Mesodermal cell (in vitro differentiated cells): ENCODE results near the gene C3orf52.

ENCODE experiments used
- H3K27ac ChIP-seq: 2 replicates; pipeline ENCODE4 v1.7.0; 2013; ENCODE audit warnings: mild to moderate bottlenecking, low read depth, low read length, moderate library complexity; ENCODE audit not compliant: severe bottlenecking
- H3K36me3 ChIP-seq: 2 replicates; pipeline ENCODE4 v1.7.1; 2013; ENCODE audit warnings: mild to moderate bottlenecking, low read length, moderate library complexity; ENCODE audit not compliant: control insufficient read depth, insufficient read depth
- H3K4me1 ChIP-seq: one replicate; pipeline ENCODE4 v1.7.1; 2013; ENCODE audit warnings: mild to moderate bottlenecking, low read length; ENCODE audit not compliant: insufficient read depth, control insufficient read depth, poor library complexity, severe bottlenecking
- H3K4me3 ChIP-seq: 2 replicates; pipeline ENCODE4 v1.7.0; 2013; ENCODE audit warnings: low read length, control low read depth, mild to moderate bottlenecking; ENCODE audit not compliant: insufficient read depth, poor library complexity, severe bottlenecking; ENCODE audit errors: extremely low read depth
- H3K9me3 ChIP-seq: 2 replicates; pipeline ENCODE4 v1.7.1; 2013; ENCODE audit warnings: mild to moderate bottlenecking, low read length, moderate library complexity; ENCODE audit not compliant: control insufficient read depth
- WGBS, 2 experiments: methylation state at CpG; one replicate each; pipeline ENCODE4 v1.1.5; 2013; ENCODE audit warnings: missing lambda C conversion rate in 2 of 2; ENCODE audit not compliant: insufficient coverage in 2 of 2; 5-methylcytosine and 5-hydroxymethylcytosine counted together

C3orf52 gene

GRCh38 chr3:112119962-112120836, 34.0 kb downstream of the C3orf52 start:
- Histone ChIP-seq H3K27ac (no peak overlapping the region), H3K4me1 (no peaks in the 10 kb centered on the region), H3K4me3 (no peak overlapping the region), H3K36me3 (peaks cover 23% of the 10 kb centered on the region), H3K9me3 (no peaks in the 10 kb centered on the region)
- WGBS, 2 experiments = 85 to 93% methylated on average over 5 to 6 of the region's 9 CpGs

DNA sequence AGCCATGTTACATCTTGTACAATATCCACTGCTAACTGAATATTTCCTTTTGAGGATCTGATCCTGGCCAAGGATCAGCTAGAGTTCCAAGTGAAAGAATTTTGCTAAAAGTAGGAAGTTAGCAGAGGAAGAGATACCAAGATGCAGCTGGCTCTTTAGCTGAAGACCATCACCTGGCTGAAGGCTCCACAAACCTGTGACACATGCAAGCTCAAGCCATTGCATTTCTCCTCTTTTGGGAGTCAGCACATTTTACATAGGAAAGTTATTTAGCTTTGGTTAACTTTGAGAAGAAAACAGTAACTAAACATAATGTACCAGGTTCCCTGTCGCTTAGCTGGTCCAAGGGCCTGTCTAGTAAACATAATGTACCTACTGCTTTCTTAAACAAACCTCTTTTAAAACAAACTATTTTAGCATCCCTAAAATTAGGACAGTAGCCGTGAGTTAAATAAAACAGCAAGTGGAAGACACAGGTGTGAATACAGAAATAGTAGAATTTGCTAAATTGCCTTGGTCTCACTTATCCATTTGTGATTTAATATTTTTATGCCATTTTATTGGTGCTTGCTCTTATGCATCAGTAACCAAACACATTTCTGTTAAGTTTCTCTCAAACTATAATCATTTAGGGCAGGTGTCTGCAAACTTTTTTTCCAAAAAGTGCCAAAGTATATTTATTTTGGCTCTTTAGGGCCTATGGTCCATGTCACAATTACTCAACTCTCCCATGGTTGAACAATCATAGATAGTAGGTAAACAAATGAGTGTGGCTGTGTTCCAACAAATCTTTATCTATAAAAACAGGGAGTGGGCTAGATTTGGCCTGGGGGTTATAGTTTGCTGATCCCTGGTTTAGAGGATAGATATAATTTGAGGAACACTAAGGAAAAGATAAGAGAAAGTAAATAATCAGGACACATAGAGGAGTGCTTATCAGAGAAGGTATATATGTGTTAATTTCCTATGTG, 35.7 kb downstream of the C3orf52 start:
- peaks cover 10% of the 10 kb centered on the region for H3K4me1 ChIP-seq
- 83% methylated on average over 1 of the region's 2 CpGs; no CpG with 5 or more reads in 1 of the 2 experiments for WGBS, 2 experiments
- H3K4me3 ChIP-seq = no peak overlapping the region
- H3K36me3 ChIP-seq = peaks cover 12% of the 10 kb centered on the region
- H3K9me3 ChIP-seq = no peaks in the 10 kb centered on the region
- H3K27ac ChIP-seq = no peak overlapping the region

DNA sequence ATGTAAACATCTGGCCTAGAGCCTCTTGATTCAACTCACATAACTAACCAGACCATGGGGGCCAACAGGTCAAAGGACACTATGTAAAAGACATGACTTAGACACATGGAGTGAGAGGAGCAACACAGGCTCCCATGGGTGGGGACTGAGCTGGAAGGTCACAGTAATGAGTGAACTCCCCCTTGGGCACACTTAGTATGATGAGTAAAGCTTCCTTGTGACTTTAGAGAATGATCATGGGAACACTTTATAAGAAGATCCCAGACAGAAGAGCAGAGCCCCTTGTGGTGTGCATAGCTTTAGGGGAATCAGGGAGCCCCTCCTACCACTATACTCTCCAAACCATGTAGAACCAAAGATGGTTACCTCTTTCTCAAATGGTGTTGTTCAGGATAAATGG, 36.7 kb downstream of the C3orf52 start:
- Histone ChIP-seq H3K4me3 (no peak overlapping the region), H3K36me3 (peaks cover 6% of the 10 kb centered on the region), H3K4me1 (peaks cover 10% of the 10 kb centered on the region), H3K9me3 (no peaks in the 10 kb centered on the region), H3K27ac (no peak overlapping the region)

- 100% methylated on average over 2 of the region's 2 CpGs for WGBS, 2 experiments
- H3K27ac ChIP-seq = no peak overlapping the region
- no peaks in the 10 kb centered on the region for H3K9me3 ChIP-seq
- peaks cover 10% of the 10 kb centered on the region for H3K4me1 ChIP-seq
- peaks cover 6% of the 10 kb centered on the region for H3K36me3 ChIP-seq
- no peak overlapping the region for H3K4me3 ChIP-seq
Measured at GRCh38 chr3:112123548-112123947, 37.4 kb downstream of the C3orf52 start.

DNA sequence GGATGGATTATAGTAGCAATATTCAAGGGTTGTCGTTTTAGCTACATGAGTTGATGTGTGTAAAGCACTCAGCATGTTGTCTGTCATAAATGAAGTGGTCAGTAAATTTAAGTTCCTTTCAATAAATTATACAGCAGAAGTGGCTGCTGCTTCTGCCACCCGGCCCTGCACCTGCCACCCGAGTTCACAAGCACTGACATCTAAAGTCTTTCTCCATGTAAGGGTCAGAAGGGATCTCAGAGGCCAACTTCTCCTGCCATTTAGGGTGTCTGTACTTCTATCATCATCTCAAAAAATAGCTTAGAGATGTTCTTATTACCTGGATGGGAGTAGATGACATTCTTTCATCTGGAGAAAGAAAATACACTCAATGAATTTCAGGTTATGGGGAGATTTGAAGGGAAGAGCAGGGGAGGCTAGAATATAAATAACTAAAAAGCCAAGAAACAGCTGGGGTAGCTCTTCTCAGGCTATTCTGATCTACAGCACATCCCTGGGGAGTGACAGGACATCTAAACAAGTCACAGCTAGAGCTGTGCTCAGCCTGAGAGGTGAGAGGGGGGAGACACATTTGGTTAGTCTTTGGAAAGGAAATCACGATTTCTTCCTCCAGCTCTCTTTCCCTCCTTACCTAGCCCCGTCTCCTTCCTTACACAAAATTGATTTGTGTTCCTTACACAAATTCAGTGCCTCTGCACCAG, 38.9 kb downstream of the C3orf52 start:
- H3K4me3 ChIP-seq = no peak overlapping the region
- no peaks in the 10 kb centered on the region for H3K9me3 ChIP-seq
- H3K4me1 ChIP-seq = peaks cover 17% of the 10 kb centered on the region
- no peak overlapping the region for H3K27ac ChIP-seq
- peaks cover 10% of the 10 kb centered on the region for H3K36me3 ChIP-seq
- 60 to 100% methylated on average over 1 to 2 of the region's 5 CpGs for WGBS, 2 experiments

DNA sequence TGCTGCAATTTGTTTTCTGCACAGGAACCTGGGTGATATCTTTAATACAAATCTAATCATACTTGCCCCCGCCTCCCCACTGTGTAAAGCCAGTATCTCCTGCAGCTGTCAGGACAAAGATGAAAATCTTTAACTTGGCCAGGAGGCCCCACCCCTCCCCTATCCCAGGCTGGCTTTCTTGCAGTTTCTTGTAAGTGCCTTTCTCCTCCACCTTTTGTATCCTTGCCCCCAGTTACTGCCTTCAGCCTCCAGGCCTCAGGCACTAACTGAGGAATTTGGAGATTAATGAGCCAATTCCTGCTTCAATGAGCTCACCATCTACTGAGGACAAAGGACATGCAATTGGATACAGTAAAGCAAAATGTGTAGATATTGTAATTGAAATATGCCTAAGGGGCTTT, 40.3 kb downstream of the C3orf52 start:
- Histone ChIP-seq H3K4me3 (no peak overlapping the region), H3K4me1 (peaks cover 17% of the 10 kb centered on the region), H3K9me3 (no peaks in the 10 kb centered on the region), H3K36me3 (peaks cover 10% of the 10 kb centered on the region), H3K27ac (peak overlapping the region; percentile 43)
- WGBS, 2 experiments = 40 to 60% methylated on average over 1 of the region's 1 CpG

- Histone ChIP-seq H3K27ac (no peak overlapping the region), H3K36me3 (peaks cover 10% of the 10 kb centered on the region), H3K4me3 (no peak overlapping the region), H3K4me1 (peaks cover 17% of the 10 kb centered on the region), H3K9me3 (no peaks in the 10 kb centered on the region)
- WGBS, 2 experiments = 89 to 100% methylated on average over 3 to 5 of the region's 10 CpGs
Measured at GRCh38 chr3:112127522-112128494, 41.6 kb downstream of the C3orf52 start.

DNA sequence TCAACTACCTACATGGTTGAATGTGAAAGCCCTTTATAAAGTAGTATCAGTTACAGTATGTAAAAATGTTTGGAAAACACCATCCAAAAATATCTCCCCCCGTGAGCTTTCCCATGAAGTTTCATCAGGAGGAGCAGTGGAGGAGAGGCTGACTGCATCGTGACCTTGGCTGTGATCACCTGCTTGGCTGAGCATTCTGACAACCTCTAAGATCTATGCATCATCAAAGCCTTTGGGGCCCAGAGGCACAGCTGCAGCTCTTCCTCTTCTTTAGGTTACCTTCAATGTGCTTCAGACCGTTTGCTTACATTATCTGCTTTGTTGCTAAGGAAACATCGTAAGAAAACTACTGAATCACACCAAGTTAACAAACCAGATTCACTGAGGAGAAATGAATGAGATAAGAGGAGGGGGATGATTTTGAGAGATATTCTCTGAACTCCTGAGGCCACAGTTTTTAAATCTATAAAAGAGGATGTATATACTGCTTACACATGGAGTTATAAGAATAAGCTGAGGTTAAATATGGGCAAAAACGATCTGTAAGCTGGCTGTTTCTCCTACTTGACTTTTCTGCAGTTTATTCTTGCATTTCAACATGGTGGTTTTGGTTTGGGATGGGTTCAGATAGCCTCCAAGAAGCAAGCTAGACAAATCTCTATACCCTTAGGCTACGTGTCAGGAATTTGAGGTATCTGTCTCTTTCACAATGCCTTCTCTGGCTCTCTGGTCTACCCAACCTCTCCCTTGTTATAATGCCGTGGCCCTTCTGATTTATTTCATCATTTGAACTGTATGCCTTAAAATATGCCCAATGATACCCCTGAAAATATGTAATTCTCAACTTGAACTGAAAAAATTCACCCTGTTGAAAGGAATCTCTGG, 42.9 kb downstream of the C3orf52 start:
- WGBS, 2 experiments = 74 to 78% methylated on average over 3 to 4 of the region's 7 CpGs
- Histone ChIP-seq H3K27ac (no peak overlapping the region), H3K9me3 (no peaks in the 10 kb centered on the region), H3K36me3 (peaks cover 5% of the 10 kb centered on the region), H3K4me1 (peaks cover 17% of the 10 kb centered on the region), H3K4me3 (no peak overlapping the region)

GRCh38 chr3:112129925-112130637, 43.9 kb downstream of the C3orf52 start:
- whole genome bisulfite sequencing, 2 experiments = 85 to 86% methylated on average over 2 to 3 of the region's 4 CpGs
- Histone ChIP-seq H3K9me3 (no peaks in the 10 kb centered on the region), H3K4me3 (no peak overlapping the region), H3K36me3 (peaks cover 5% of the 10 kb centered on the region), H3K27ac (no peak overlapping the region), H3K4me1 (peaks cover 17% of the 10 kb centered on the region)
